Measurements from ENCODE around the gene INTS11.

The INTS11 gene

DNA sequence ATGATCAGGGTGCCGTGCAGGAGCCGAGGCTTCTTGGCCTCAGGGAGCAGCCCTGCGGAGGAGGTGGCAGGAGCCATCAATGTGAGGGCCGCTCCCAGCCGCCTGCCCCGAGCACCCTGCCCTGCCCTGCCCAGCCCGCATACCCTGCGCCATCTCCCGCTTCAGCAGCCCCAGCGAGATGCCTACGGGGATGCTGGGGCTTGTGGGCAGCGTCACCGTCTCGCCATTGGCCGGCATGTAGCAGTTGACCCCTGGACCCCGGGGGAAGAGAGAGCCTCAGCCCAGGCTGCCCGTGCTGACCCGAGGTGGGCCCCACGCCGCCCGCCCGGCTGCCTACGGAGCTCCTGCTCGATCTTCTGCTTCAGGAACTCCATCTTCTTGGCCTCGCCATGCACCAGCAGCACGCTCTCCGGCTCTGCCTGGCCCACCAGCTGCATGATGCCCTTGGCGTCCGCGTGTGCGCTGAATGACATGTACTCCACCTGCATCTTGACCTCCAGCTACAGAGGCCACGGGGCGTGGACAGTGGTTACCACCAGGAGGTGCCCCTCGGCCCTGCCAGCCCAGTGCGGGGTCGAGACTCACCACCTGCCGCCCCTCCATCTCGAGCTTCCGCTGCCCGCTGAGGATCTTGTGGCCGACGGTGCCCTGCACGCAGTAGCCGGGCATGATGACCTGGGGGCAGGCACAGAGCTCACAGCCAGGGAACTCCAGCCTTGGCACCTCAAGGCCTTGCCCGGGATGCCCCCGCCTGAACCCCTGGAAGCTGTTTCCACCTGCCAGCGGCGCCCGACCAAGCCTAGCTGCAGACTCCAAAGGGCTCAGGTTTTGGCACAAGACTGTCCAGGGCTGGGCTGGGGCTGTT lies 11.8 kb downstream of the INTS11 start:
- no peak for DNase-seq (ENCODE audit: low spot score)

DNA sequence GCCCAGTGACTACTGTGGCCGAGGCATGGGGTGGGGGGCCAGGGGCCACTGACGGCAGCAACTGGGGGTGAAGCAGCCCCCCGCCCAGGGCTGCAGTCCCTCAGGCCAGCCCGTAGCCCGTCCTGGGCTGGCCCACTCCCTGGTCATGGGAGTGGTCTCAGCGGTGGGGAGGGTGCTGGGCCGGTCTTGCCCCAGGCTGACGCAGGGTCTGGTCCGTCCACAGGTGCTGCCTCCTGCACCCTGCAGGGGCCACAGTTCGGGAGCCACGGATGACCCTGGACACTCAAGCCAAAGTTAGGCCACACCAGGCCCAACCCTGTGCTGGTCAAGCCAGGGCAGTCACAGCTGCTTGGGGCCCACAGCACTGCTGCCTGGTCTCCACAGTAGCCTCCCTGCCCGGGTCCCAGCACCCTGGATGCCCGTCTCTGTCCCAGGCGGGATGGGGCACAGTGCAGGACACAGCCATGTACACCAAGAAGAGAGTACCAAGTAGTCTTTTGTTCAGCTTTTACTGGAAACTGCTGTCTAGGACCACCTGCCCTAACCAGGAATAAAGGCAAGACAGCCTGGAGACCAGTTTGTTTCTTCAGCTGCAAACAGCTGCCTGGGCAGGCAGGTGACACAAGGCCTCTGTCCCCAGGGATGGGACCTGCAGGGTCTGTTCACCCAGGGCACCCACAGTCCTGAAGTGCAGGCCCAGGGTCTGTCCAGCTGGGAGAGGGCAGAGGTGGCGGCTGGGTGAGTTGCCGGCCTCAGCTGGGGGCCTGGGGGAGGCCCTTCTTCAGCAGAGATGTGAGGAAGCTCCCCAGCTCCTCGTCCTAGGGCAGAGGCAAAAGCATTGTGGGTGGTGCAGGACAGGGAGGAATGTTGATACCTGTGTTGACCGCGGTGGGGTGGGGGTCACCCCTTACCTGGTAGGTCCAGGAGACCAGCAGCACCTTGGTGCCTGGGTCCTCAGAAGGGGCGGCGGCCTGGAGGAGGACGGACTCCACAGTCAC lies 13.1 kb downstream of the INTS11 start:
- DNase-seq (ENCODE audit: low spot score): no peak

DNA sequence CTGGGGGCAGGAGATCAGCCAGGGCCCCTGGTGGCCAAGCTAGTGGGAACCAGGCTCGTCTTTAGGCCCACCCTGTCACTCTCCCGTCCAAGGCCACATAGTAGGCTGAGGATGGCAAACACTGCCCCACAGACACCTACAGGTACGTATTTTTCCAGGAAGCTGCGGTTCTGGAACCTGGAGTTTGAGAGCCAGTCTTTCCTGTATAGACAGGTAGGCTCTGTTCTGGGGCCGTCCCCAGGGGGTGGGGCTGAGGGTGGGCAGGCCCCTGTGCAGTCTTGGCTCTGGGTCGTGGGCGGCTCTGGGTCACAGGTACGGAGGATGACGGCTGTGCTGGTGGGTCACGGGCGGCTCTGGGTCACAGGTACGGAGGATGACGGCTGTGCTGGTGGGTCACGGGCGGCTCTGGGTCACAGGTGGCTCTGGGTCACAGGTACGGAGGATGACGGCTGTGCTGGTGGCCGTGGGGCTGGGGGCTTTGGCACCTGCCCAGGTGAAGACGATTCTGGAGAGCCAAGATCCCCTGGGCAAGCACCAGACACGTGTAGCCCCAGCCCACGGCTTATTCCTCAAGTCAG lies 13.9 kb downstream of the INTS11 start:
- DNase-seq (ENCODE audit: low spot score): no peak

DNA sequence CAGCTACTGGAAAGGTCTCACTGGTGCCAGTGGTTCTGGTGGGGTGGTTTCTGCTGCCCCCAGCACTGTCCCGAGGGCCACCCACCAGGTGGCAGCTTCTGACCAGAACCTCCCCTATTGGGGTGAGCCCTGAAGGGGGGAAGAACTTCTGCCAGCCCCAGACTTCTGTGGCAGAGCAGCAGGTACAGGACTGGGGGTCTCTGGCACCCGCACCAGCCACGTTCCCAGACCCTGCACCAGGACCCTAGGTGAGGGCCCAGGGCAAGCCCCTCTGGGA lies 14.4 kb downstream of the INTS11 start:
- DNase-seq (ENCODE audit: low spot score): no peak

DNA sequence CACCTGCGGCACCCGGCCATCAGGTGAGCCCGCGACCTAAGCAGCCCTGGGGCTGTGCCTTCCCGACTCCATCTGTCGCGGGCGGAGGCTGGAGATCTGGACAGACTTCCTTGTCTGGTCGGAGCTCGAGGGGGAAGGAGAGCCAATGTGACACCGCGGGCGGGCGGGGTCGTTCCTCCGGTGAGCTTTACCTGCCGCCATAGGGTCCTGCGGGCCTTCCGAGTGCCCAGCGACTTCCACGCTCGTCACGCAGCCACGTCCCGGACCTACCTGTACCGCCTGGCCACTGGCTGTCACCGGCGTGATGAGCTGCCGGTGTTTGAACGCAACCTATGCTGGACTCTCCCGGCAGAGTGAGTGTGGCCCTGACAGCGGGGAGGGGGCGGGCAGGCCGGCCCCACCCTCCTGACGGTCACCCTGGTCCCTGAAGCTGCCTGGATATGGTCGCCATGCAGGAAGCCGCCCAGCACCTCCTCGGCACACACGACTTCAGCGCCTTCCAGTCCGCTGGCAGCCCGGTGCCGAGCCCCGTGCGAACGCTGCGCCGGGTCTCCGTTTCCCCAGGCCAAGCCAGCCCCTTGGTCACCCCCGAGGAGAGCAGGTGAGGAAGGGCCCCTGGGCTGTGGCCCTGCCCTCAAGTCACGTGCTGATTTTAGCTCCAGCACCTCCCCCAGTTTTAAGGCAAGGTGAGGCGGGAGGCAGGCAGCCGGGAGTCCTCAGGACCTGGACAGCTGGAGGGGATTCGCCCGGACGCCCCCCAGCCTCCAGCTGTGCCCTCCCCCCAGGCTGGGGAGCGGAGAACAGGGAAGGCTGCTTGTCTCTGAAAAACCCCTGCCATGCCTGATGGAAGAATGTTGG lies 15.0 kb downstream of the INTS11 start:
- DNase-seq (ENCODE audit: low spot score): no peak

DNA sequence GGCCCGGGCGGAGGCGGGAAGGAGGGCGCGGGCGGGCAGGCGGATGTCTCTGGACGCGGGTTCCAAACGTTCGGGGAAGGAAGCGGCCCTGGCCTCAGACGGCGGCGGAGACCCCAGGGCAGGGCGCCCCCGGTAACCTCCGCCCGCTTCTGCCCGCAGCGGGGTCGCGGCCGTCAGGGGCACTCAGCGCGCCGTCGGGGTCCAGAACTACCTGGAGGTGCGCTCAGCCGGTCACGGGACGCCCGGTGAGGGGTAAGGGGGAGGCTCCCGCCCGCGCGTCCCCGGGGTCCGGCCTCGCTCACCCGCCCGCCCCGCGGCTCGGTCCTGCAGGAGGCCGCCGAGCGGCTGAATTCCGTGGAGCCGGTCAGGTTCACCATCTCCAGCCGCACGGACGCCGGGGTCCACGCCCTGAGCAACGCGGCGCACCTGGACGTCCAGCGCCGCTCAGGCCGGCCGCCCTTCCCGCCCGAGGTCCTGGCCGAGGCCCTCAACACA lies 15.7 kb downstream of the INTS11 start:
- DNase-seq (ENCODE audit: low spot score): no peak

DNA sequence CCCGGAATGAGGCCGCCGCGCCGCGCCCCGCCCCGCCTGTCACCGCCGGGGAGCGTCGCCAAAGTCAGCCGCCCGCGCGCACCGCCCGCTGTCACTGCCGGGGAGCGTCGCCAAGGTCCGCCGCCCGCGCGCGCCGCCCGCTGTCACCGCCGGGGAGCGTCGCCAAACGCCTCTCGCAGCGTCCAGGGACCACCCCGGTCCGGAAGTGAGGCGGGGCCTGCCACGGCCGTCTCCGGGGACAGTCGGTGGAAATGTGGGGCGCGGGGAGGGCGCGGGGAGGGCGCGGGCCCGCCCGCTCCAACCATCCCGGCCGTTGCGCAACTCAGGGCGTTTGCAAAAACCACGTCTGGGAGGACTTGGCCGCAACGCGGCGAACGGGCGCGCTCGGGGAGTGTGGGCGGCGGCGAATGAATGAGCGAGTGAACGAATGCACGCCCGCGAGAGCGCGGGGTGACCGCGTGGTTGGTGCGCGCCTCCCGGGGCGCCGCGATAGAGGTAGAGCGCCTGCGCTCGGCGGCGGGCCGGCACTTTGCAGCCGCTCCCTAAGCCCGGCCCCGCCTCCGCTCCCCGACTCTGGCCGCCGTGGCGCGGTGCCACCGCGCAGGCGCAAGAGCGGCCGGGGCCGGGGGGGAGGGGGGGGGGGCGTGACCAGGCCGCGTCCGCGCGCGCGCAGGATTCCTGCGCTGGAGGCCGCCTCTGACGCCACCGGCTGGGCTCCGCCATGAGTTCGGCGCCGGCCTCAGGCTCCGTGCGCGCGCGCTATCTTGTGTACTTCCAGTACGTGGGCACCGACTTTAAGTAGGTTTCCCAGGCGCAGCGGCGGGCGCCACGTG lies 16.3 kb downstream of the INTS11 start, which contains the start of the genes ACAP3 and PUSL1:
Gene ACAP3 (minus strand): TSS at position 8 of the 833 bp plus-strand sequence. CDS start 115 bp downstream, outside the sequence.
Gene PUSL1 (plus strand): TSS at position 675 of the 833 bp plus-strand sequence. CDS start 47 bp downstream, at position 722.
- peak; percentile 97 for DNase-seq (ENCODE audit: low spot score)

DNA sequence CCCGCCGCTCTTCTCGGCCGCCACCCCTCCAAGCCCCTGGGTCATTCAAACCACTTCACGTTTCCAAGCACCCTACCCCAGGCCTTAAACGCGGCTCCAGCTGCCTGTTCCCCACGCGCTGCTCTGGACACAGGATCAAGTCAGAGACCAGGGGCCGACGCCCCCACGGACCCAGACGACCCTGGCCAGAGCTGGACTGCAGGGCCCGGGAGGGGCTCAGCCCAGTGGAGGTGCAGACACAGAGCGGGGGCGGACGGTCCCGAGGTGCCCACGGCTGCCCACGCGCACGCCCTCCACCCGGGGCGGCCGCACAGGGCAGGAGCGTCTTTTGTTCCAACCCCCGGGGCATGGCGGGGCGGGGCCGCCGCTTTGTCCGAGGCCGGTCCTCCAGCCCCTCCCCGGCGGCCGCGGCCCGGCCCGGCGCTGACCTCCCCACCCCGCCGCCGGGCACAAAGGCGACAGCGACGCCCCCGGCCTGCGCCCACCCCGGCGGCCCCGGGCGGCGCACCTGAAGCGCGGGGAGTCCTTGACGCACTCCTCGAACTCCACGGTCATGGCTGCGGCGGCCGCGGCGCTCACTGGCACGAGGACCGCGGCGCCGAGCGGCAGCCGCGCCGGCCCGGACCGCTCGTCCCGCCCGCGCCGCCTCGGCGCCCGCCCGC lies 17.1 kb downstream of the INTS11 start:
- no peak for DNase-seq (ENCODE audit: low spot score)

DNA sequence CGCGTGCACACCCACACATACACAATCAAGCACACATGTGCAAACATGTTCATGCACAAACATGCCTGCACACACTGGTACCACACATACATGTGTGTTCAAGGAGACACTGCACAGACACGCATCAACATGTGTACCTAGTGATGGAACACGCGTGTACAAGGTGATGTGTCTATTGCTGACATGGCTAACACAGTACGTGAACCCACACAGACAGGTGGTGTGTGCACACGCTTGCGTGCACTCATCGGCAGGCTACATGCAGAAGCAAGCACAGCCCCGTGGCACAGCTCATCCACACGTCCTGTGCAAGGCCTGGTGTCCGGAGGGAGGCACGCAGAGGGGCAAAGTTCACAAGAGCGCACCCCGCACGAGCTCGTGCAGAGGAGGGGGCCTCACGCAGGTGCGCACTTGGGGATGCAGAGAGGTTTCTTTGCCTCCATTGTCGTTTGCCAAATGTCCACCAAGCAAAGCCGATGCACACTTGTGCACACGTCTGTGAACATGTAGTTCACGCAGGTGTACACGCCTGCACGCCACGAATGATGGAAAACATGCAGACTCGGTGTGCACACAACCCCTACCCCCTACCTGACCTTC lies 17.7 kb downstream of the INTS11 start:
- no peak for DNase-seq (ENCODE audit: low spot score)

DNA sequence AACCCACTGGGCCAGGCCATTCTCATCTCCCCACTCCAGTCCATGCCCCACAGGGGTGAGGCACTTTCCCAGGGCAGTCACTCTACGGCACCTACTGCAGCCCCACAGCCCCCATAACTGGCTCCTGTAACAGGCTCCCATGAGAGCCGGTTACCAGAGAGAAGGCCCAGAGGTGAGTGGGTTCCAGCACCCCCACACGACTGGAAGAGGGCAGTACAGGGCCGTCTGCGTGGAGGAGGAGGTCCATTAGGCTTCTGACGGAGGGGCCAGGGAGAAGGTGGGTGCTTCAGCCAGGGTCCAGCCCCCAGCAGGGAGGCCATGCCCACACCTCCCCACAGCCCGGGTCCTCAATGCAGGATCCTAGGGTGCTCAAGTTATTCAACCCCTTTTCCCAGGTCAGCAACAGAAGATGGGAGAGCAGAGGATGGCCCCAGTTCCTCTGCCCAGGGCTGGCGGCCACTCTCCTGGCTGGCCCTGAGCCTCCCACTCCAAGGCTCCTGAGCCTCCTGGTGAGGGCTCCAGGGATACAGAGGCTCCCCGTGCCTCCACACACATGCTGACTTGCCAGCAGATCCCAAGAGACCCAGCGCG lies 18.3 kb downstream of the INTS11 start:
- no peak for DNase-seq (ENCODE audit: low spot score)

DNA sequence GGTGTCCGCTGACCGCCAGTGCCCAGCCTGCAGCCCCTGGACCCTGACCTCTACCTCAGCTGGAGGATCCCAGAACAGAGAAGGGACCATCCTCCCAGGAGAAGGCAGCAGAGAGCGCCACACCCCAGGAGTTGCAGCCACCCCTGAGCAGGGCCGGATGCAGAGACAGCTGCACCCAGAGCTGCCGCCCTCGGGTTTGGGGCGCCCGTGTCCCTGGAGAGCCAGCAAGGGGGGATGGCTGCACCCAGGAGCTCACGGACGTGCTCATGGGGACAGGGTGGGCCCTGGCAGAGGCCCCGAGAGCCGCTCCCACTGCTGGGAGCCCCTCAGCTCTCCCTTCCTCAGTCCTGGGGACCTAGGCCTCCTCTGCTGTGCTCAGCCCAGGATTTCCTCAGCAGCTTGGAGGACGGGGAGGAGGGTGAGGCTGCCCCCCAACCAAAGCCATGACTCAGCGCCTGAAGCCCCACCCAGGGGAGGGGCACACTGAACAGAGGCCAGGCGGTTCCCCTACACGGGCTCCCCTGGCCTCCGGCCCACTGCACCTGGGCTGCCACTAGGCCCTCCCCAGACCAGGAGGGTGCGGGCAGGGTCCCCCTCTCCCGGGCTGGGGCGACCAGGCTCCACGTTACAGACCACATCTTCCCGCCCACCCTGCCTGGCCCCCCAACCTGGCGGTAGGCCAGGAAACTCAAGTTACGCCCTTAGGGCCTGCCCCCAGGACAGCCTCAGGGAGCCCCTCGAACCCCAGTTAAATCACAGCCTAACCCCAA lies 19.0 kb downstream of the INTS11 start:
- DNase-seq (ENCODE audit: low spot score): peak; percentile 61

DNA sequence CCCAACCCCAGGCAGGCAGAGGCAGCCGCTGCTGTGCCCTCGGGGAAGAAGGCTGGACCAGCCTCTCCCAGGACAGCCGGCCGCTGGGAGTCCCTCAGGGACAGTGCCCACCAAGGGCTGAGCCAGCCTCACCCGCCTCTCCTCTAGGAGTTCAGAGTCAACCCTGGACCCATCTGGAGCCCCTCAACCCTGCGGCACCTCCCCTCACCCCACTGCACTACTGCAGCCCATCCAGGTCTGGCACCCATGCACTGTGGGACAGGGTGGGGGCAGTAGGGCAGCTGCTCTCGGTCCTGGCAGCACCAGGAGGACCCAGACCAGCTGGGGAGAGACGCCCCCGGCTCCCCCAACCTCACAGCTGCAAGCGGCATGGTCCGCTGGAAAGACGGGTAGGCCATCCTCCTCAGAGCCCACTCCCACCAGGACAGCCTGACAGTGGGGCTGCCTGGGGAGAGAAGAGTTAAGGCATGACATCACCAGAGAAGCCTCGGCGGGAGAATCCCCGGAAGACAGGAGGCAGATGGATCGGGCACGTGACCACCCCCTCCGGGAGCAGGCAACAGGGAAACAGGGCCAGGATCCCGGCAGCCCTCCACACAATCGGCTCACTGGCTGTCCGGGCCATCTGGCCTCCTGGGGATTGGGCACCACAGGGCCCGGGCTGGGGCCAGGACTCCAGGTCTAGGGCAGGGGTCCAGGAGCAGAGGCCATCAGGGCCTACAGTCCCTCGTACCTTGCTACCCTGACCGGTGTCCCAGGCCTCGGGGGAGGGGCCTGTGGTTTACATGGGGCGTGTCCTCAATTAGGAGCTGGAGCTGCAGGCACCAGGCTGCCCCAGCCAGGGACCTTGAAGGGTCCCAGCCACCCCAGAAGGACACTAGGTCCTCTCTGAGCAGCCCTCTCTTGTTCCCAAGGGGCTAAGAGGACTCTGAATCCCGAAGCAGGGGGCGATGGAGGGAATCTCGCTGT lies 19.8 kb downstream of the INTS11 start:
- DNase-seq (ENCODE audit: low spot score): no peak

DNA sequence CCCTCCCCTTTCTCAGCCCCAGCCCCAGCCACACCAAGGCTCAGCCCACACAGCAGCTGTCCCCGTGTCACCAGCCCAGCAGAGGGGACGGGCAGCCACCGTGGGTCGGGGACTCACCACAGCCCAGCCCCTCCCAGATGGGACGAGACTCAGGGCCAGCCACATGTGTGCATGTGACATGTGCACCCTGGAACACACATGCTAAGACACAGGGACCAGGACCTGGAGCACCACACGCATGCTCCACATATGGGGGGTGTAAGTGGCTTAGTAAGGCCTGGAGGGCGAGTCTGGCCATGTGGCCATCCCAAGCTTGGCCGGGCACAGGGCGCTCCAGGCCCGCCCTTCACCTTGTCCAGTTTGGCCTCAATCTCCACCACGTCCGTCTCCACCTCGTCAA lies 20.7 kb downstream of the INTS11 start:
- DNase-seq (ENCODE audit: low spot score): no peak

DNA sequence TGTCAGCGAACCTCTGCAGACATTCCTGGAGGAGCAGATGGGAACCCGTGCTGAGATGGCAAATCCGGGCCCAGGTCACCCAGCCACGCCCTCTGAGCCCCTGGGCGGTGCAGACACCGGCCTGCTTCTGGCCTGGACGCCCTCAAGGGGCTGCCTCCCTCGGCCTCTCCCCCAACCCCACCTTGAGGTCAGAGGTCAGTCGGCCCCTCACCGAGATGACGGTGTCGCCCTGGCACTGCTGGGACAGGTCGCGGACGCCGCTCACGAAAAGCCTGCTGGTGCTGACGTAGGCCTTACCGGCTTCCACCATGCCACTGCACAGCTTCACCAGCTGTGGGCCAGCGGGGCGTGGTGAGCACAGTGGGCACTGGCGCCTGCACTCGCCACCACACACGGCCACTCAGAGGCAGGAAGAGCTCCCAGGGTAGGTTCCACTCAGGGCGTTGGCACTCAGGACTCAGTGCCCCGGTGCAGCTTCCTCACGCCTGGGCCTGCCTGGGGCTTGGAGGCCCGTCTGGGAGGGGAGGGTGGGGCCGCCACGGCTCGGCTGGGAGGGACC lies 21.4 kb downstream of the INTS11 start:
- DNase-seq (ENCODE audit: low spot score): no peak

DNA sequence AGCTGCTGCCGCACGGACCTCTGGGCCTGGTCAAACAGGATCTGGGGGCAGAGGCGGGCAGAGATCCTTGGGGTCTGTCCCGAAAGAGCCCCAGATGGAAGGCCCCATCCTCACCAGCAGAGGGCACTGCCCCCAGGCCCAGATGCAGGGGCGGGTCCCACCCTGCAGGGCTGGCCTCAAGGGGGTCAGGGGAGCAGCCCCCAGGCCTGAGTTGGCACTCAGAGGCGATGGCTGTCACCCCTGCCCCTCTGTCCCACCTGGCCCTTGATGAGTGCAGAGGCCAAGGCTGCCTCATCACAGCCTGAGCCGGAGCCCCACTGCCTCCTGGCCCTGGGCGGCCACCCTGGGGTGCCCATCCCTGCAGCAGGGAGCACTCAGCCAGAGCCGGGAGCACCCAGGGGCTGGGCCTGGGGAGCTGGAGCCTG lies 22.4 kb downstream of the INTS11 start:
- DNase-seq (ENCODE audit: low spot score): no peak

DNA sequence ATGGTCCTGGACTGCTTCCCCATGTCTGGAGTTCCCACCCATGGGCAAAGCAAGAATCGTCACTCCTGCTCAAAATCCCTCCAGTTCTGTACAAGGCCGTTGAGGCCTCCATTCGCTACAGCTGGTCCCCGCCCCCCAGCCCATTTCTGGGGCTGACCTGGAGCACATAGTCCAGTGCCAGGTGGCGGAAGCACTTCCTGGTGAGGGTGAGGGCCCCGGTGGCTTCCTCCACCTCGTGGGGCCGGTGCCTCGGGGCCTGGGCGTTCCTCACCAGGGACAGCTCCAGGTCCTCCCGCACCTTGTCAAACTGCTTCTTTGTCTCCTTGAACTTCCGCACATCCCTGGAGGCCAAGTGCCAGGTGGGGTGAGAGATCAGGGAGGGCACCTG lies 24.1 kb downstream of the INTS11 start:
- DNase-seq (ENCODE audit: low spot score): no peak

Data from germinal center (tissue), 1 donor.